Testis (tissue), 2 donors: Measurements from ENCODE around the gene HPS6.

Experiments
- POLR2A ChIP-seq: fragments of 450-650 bp; IDR thresholded peaks from one replicate; pipeline ENCODE4 v1.6.1; 2017; ENCODE audit warnings: antibody characterized with exemption, mild to moderate bottlenecking, moderate library complexity
- TF ChIP-seq, protein P1 (sequence below), 3 experiments: fragments of 450-650 bp in 2 of 3; fragments of 200-600 bp in 1 of 3; sonication (generic) in 1 of 3; IDR thresholded peaks; one replicate each; pipeline ENCODE4 v1.5.1; 2016 to 2019; ENCODE audit warnings: antibody characterized with exemption in 3 of 3, mild to moderate bottlenecking in 2 of 3, moderate library complexity in 1 of 3

- TF ChIP-seq POLR2A, result no peak
- TF ChIP-seq, protein P1, sequence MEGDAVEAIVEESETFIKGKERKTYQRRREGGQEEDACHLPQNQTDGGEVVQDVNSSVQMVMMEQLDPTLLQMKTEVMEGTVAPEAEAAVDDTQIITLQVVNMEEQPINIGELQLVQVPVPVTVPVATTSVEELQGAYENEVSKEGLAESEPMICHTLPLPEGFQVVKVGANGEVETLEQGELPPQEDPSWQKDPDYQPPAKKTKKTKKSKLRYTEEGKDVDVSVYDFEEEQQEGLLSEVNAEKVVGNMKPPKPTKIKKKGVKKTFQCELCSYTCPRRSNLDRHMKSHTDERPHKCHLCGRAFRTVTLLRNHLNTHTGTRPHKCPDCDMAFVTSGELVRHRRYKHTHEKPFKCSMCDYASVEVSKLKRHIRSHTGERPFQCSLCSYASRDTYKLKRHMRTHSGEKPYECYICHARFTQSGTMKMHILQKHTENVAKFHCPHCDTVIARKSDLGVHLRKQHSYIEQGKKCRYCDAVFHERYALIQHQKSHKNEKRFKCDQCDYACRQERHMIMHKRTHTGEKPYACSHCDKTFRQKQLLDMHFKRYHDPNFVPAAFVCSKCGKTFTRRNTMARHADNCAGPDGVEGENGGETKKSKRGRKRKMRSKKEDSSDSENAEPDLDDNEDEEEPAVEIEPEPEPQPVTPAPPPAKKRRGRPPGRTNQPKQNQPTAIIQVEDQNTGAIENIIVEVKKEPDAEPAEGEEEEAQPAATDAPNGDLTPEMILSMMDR (IDR thresholded peaks at IDR 0.05), result no peak
Measured at GRCh38 chr10:102067091-102067916, 2.2 kb downstream of the HPS6 start.
